IPS-NIHi7 (cell line): Measurements from ENCODE around the gene MATN1.

Source experiments
- DNase-seq: peaks from one replicate; pipeline ENCODE4 v3.0.0; 2012; ENCODE audit warnings: mixed read lengths; ENCODE audit errors: extremely low spot score

The MATN1 gene

DNA sequence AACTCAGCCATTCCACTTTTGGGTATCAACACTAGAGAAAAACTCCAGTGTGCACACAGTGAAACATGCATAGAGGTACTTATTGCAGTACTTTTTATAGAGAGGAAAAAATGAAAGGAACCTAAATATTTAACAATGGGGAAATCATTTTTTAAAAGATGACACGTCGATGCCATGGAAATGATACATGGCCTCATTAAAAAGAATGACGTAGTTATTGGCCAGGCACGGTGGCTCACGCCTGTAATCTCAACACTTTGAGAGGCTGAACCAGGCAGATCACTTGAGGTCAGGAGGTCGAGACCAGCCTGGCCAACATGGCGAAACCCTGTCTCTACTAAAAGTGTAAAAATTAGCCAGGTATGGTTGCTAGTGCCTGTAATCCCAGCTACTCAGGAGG is 42.5 kb downstream of the MATN1 start:
- DNase-seq, result no peak

DNA sequence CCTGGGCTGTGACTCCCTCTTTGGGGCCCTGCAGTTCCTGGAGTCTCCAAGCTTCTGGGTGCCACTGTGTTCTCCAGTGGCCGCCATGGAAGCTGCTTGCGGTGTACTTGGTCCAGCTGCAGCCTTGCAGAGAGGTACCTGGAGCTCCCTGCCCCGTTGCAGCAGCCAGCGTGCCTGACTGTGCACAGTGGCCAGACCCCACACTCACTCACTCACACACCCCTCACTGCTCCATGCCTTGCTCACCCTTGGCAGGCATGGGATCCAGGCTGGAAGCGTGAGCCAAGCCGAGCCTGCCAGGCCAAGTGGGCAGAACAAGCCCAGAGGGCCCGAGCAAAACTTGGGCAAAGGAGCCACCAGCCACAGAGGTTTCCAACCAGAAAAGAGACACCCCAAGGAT is 43.0 kb downstream of the MATN1 start:
- DNase-seq, result no peak

DNA sequence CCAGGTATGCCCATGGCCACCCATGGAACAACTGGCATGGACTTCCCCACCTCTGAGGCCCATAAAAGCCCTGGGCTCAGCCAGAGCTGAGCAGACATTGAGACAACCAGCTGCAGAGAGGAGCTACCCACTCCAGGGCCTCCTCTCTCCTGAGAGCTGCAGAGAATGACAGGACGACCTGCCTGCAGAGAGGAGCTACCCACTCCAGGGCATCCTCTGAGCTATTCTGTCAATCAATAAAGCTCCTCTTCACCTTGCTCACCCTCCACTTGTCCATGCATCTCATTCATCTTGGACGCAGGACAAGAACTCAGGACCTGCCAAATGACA is 43.4 kb downstream of the MATN1 start:
- DNase-seq, result no peak

DNA sequence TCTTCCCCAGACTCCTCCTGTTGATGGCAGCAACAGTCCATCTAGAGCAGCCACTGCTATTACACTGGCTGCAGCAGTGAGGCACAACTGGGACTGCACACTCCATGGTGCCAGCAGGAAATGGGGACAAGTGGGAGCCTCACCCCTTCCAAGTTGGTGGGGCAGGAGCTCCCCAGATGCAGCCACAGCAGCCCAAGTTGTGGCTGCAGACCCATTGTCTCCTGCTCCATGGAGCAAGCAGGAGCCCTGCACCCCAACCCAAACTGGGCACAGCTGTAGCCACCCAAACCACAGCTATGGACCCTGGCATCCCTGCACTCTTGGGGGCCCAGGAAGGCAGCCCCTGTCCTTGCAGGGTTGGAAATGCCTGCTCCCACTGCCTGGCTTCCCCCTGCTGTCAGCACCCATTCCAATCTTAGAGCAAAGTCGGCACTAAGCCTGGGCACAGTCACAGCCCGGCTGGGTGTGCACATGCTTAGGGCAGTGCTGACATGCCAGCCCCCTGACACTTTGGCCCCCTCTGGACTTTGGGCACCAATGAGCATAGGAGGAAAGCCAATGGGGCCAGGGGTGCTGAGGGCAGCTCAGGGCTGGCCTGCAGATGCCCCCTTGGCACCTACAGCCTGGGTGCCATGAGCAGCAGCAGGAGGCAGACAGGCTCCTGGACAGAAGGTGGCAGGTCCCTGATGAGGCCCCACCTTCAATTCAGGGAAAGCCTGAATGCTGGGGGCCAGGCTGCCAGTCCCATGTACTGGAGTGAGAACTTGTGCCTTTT is 44.0 kb downstream of the MATN1 start:
- no peak for DNase-seq

DNA sequence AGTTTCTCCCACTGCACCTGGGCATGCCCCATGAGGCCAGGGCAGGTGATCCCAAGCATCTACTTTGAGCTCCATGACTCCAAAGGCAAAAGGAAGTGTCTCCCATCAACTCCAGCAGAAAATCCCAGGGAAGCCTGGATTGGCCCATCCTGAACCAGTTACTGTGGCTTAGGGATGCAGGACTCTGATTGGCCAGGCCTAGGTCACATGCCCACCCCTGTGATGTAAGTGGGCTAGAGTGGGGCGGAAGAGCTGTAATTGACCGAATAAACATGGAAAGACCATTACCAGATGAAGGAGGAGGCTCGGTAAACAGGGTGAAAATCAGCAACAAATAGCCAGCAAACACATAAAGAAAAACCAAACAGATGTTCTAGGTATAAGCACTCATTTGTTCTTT is 45.2 kb downstream of the MATN1 start:
- no peak for DNase-seq

GRCh38 chr1:30677471-30677870 is 45.9 kb downstream of the MATN1 start:
- DNase-seq, result no peak

GRCh38 chr1:30675761-30676160 is 47.6 kb downstream of the MATN1 start:
- DNase-seq, result no peak

GRCh38 chr1:30675289-30675688 is 48.1 kb downstream of the MATN1 start:
- no peak for DNase-seq

DNA sequence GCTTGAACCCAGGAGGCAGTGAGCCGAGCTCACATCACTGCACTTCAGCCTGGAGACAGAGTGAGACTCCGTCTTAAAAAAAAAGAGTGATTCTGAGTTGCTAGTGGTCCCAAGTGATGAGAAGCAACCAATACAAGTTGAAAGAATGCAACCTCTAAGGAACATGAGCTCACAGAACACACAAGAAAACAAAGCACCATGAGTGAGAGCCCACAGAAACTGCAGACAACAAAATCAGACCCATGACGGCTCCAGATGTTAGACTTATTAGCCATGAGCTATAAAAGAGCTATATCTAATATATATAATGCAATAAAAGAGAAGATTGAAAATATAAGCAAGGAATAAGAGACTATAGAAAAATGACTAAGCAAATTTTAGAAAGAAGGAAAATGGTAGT is 50.0 kb downstream of the MATN1 start:
- no peak for DNase-seq

DNA sequence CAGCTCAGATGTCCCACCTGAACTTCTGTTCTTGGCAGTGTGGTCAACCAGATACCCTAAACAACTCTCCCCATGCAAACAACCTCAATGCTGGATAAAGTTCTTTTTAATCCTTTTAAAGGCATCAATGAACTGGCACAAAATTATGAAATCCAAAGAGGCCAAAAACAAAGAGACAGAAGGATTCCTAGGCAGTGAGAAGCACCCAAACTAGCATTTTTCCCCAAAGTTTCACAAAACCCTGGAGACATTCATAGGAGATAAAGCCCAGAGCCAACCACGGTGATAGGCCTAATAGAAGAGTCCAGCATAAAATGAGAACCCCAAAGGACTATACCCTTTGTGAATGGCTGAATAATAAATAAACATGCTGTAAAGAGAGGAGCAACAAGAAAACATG is 50.7 kb downstream of the MATN1 start:
- no peak for DNase-seq

- no peak for DNase-seq
Measured at GRCh38 chr1:30670240-30671060, 52.9 kb downstream of the MATN1 start.

GRCh38 chr1:30668546-30669327 is 54.6 kb downstream of the MATN1 start:
- DNase-seq, result no peak

DNA sequence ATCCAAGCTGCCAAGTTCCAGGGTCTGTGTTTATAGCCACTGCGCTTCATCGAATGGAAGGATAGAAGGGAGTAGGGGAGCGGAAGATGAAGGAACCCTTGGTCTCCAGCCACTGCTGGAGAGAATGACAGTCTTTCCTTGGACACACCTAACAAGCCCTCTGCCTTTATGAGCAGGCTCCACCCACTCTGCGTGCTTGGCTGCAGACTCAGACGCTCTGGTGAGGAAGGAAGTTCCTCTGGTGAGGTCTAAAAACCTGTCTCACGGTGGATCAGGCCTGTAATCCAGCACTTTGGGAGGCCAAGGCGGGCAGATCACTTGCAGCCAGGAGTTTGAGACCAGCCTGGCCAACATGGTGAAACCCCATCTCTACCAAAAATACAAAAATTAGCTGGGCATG is 55.4 kb downstream of the MATN1 start:
- no peak for DNase-seq

DNA sequence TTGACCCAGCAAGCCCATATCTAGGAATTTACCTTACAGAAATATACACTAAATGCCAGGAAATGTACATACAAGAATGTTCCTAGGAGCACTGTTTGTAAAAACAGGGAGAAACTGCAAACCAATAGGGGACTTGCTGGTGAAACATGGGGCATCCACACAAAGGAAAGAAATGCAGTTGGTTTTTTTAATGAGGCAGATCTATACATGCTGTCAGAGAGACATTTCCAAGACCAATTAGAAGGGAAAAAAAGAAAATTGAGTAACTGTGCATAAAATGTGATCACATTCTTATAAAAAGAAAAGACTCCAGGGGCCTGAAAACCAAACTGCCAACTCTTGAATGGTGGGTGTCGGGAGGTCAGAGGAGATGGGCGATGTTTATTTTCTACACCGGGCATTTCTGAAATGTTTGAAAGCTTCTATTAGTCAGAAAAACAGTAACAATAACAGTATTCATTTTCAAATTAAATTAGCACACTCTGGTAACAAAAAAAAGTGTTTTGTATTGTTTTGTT is 56.6 kb downstream of the MATN1 start:
- DNase-seq, result no peak

DNA sequence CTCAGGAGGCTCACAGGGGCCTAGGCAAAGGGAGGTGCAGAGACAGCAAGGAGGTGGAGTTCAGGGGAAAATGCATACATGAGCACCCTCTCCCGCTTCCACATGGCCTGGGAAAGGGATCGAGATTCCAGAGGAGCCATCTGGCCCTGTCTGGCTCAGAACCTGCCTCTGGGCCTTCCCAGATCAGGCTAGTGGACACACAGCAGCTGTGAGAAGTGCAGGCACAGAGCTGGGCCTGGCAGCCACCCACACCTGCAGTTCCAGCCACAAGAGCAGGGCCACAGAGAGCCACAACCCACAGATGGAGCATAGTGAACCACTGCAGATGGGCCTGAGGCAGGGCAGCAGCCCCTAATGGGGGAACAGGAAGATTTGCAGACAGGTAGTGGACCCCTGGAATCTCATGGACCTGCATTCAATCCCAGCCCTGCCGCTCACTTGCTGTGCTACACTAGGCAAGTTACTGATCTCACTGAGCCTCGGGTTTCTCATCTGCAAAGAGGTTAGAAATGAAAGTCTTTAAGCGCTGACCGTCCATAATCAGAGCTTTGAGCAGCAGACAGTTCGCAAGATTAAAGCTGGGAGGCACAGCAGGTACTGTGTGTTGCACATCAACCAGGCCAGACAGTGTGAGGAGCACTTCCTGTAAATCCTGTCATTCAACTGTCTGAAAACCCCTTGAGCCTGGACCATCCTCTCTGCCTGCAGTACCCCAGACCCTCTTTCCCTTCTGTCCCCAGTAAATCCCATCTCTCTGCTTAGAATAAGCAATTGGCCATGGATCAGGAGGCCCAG is 58.0 kb downstream of the MATN1 start:
- no peak for DNase-seq

GRCh38 chr1:30664103-30664755 is 59.2 kb downstream of the MATN1 start:
- no peak for DNase-seq

- no peak for DNase-seq
Measured at GRCh38 chr1:30663596-30664091, 59.7 kb downstream of the MATN1 start.

- DNase-seq, result no peak
Measured at GRCh38 chr1:30662291-30662840, 61.0 kb downstream of the MATN1 start.

- no peak for DNase-seq
Measured at GRCh38 chr1:30661311-30661710, 62.1 kb downstream of the MATN1 start.
